PC-9 (cell line): ENCODE measurements around the gene ATP11C.

Source experiments
- CTCF ChIP-seq: fragments of 200-600 bp; sonication (generic); conservative IDR thresholded peaks from 2 replicates; pipeline ENCODE4 v1.6.1; 2017; ENCODE audit warnings: mixed run types, antibody characterized with exemption, mild to moderate bottlenecking, moderate library complexity
- EZH2 ChIP-seq: fragments of 200-600 bp; sonication (generic); IDR thresholded peaks from 2 replicates; pipeline ENCODE4 v1.8.0; 2017; ENCODE audit warnings: antibody characterized with exemption, low read depth

DNA sequence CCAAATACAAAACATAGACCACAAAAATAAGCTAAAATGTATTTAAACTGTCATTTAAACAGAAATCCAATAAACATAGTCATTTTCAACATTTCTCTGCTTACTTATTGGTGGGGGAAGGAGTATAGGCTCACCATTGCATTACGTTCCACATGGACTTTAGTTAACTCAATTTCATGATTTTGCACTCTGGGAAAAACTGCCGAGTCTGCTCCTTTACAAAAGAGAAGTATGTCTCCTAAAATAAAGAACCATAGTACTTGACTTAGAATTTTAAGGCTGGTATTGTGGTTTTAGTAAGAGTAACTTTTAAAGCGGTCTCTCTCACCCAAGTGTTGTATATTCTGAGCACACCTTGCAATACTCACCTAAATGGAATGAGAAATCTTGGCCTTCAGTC is 149.8 kb downstream of the ATP11C start:
- no peak for TF ChIP-seq CTCF
- no peak for TF ChIP-seq EZH2
